Ovary (tissue), 3 donors: ENCODE data around the gene LAMA1.

Experiments
- POLR2A ChIP-seq: fragments of 450-650 bp; IDR thresholded peaks from one replicate; pipeline ENCODE4 v1.6.1; 2017; ENCODE audit warnings: antibody characterized with exemption, mild to moderate bottlenecking, moderate library complexity
- TF ChIP-seq, protein P1 (sequence below), 3 donors: fragments of 450-650 bp in 2 of 3; fragments of 200-600 bp in 1 of 3; IDR thresholded peaks; one replicate each; pipeline versions ENCODE4 v1.5.1 to v1.8.0; 2016 to 2022; ENCODE audit warnings: antibody characterized with exemption in 3 of 3, mild to moderate bottlenecking in 1 of 3
- donor health status: DM: no; HTN: no; CAD: no.

- TF ChIP-seq, protein P1, sequence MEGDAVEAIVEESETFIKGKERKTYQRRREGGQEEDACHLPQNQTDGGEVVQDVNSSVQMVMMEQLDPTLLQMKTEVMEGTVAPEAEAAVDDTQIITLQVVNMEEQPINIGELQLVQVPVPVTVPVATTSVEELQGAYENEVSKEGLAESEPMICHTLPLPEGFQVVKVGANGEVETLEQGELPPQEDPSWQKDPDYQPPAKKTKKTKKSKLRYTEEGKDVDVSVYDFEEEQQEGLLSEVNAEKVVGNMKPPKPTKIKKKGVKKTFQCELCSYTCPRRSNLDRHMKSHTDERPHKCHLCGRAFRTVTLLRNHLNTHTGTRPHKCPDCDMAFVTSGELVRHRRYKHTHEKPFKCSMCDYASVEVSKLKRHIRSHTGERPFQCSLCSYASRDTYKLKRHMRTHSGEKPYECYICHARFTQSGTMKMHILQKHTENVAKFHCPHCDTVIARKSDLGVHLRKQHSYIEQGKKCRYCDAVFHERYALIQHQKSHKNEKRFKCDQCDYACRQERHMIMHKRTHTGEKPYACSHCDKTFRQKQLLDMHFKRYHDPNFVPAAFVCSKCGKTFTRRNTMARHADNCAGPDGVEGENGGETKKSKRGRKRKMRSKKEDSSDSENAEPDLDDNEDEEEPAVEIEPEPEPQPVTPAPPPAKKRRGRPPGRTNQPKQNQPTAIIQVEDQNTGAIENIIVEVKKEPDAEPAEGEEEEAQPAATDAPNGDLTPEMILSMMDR (IDR thresholded peaks at IDR 0.05): no peak
- no peak for TF ChIP-seq POLR2A
Measured at GRCh38 chr18:7023581-7023980, 94.0 kb downstream of the LAMA1 start.
